TTC549 (cell line): ENCODE measurements around the gene INVS.
"Not testable (repeated sequence)": the region's sequence is repeated elsewhere in the genome, so short reads cannot be mapped to it uniquely, and the experiment has no call there.

Experiments used
- FAIRE-seq: peaks from 2 replicates; lab custom pipeline; 2012; peaks lifted over from hg19 to GRCh38; lab: Jason Lieb, UNC

The INVS gene

DNA sequence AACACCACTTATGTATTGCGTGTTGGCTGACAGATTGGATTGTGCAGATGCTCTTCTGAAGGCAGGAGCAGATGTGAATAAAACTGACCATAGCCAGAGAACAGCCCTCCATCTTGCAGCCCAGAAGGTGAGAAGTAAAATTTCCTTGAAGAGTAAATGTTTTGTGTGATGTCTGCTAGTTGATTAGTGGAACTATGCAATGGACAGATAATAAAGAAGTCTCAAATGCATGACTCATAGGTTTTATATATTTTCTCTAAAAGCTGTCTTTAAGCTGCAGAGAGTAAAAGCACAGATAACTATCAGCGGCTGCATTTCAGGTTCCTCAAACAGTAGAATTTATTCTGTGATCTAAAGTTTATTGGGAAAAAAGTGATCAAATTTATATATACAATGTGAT is 27.4 kb downstream of the INVS start:
- FAIRE-seq, result no peak

DNA sequence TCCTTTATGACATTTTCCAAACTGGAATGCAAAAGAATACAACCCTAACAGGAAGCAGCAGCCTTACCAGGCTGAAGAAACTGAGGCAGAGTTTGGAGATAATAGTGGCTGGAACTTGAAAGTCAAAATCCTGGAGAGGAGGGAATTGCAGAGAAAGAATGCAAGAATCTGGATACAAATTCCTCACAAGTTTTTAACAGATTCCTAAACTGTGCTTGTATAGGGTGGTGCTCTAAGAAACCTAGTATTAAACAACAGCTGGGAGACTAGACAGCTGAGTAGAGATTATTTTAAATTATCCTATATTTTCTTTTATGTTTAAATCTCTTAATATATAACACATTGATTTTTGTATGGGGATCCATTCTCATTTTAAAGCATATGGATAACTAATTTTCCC is 30.7 kb downstream of the INVS start:
- no peak for FAIRE-seq

DNA sequence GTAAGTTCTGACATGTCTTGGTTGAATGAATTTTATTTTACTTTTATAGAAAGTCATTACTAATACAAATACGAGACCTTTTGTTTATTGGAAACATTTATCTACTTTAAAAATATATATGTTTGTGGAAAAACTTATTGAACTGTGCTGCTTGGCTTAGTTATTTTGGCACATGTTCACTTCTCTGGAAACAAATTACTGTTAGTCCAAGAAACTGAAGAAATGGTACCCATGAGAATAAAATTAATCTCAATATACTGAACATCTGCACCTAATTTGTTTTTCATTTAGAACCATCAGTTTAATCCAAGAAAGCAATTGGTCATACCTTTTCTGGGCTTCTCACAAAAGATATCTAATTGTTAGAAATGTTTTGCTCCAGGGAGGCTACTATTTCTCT is 32.2 kb downstream of the INVS start:
- FAIRE-seq, result no peak

DNA sequence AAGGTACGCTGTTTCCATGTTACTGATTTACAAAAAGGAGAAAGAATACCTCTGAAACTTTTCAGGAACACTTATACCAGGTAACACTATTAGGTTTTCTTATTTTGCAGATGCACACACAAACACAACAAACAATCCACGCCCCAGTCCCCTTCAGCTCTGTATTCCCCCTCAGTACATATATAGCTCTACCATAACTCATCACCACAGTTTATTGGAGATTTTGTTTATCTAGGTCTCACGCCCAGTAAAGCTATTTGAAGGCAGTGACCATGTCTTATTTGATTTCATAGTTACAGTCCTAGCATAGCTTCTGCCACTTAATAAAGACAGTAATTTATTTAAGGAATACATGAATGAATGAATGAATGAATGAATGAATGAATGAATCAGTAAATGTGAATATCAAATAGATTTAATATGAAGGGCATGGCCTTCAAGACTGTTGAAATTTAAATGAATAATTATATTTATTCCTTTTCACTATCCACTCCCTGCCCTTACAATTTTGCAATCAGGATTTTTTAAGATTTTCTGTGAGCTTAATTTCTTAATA is 32.9 kb downstream of the INVS start:
- FAIRE-seq, result no peak

GRCh38 chr9:100134731-100135130 is 35.7 kb downstream of the INVS start:
- FAIRE-seq, result no peak

GRCh38 chr9:100136799-100137198 is 37.8 kb downstream of the INVS start:
- FAIRE-seq, result not testable (repeated sequence)

DNA sequence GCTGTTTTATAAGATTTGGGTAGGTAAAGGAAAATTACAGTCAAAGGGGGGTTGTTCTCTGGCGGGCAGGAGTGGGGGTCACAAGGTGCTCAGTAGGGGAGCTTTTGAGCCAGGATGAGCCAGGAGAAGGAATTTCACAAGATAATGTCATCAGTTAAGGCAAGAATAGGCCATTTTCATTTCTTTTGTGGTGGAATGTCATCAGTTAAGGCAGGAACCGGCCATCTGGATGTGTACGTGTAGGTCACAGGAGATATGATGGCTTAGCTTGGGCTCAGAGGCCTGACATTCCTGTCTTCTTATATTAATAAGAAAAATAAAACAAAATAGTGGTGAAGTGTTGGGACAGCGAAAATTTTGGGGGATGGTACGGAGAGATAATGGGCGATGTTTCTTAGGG is 41.3 kb downstream of the INVS start:
- FAIRE-seq, result not testable (repeated sequence)

DNA sequence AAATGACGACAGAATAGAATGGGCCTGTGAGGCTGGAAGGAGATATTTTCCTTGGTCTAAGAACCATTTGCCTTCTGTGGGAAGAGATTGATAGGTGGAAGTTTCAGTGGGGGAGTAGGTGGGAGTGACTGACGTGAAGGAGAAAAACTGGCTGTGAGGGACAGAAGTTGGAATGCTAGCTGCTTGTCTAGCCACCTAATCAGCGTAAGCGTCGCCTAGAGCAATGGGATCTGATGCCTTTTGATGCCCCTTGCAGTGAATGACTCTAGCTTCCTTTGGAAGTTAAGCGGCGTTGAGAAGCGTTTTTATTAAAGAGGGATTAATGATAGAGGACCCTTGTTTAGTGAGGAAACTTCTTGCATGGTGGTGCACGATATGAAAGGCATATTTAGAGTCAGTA is 42.8 kb downstream of the INVS start:
- not testable (repeated sequence) for FAIRE-seq

DNA sequence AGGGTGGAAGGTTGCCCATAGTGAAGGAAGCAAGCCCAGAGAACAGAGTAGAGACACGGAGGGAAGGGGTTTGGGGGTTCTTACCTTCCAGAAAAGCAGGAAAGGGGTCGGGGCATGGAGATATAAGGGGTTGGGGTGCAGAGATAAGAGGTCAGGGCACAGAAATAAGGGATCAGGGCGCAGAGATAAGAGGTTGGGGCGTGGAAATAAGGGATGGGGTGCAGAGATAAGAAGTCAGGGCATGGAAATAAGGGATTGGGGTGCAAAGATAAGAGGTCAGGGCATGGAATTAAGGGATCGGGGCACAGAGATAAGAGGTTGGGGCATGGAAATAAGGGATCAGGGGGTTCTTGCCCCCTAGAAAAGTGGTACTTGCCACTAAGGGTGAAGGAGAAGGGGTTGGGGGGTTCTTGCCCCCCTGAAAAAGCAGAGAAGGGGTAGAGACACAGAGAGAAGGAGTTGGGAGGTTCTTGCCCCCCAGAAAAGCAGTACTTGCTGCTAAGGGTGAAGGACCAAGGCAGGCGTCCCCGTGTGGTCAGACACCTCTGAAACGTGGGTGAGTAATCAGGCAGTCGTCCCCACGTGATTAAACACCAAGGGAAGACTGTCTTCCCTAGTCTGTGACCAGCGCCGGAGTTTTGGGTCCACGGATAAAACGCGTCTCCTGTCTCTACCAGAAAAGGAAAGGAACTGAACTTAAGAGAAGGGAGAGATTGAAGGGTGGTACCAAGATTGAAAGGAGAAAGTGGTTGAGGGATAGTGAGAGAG is 46.3 kb downstream of the INVS start:
- FAIRE-seq, result not testable (repeated sequence)

- FAIRE-seq, result not testable (repeated sequence)
These were observed 46.9 kb downstream of the INVS start for GRCh38 chr9:100145976-100146375.

DNA sequence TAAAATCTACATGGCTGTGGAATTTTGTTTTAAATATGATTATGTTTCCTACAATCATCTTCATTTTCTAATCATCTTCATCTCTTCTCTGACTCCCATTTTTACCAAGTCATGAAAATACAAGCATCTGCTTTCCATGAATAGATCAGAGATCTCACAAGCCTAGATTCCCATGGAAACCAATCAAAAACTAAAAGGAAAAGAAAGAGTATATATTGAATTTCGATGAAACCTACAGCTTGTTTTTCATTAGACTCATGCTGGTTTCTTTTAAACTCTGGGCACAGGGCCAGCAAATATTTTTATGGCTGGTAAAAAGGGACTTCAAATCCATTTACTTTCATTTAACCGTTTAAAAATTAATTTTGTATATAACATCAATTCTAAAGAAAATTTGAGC is 51.2 kb downstream of the INVS start:
- FAIRE-seq, result no peak

- FAIRE-seq, result no peak
These were observed 61.0 kb downstream of the INVS start for GRCh38 chr9:100160021-100160420.

DNA sequence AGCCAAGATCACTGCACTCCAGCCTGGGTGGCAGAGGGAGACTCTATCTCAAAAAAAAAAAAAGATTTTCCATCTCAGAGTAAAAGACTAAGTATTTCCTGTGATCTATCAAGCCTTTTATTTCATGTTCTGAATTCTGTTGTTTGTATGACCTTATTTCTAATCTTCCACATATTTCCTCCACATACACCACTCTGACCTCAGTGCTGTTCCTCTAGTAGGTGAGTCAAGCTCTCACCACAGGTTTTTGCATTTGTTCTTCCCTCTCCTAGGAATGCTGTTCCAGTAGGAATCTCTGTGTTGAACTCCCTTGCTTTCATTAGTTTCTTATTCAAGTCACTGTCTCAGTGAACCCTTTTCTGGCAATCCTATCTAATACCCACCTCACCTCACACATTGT is 68.1 kb downstream of the INVS start:
- no peak for FAIRE-seq

- FAIRE-seq, result no peak
These were observed 69.0 kb downstream of the INVS start for GRCh38 chr9:100167915-100168654.

- no peak for FAIRE-seq
These were observed 71.0 kb downstream of the INVS start for GRCh38 chr9:100170085-100170484.

GRCh38 chr9:100170556-100170955 is 71.5 kb downstream of the INVS start:
- no peak for FAIRE-seq

DNA sequence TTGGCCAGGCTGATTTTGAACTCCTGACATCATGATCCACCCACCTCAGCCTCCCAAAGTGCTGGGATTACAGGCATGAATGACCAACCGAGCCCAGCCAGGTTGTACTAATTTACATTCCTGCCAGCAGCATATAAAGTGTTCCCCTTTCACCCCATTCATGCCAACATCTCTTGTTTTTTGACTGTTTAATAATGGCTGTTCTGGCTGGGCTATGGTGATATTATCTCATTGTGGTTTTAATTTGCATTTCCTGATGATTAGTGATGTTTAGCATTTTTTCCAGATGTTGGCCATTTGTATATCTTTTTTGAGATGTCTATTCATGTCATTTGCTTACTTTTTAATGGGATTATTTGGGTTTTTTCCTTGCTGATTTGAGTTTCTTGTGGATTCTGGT is 87.3 kb downstream of the INVS start:
- FAIRE-seq, result no peak

- FAIRE-seq, result no peak
These were observed 91.3 kb downstream of the INVS start for GRCh38 chr9:100190339-100190738.

GRCh38 chr9:100191264-100191663 is 92.2 kb downstream of the INVS start:
- no peak for FAIRE-seq

- FAIRE-seq, result no peak
These were observed 94.0 kb downstream of the INVS start for GRCh38 chr9:100193078-100193477.

DNA sequence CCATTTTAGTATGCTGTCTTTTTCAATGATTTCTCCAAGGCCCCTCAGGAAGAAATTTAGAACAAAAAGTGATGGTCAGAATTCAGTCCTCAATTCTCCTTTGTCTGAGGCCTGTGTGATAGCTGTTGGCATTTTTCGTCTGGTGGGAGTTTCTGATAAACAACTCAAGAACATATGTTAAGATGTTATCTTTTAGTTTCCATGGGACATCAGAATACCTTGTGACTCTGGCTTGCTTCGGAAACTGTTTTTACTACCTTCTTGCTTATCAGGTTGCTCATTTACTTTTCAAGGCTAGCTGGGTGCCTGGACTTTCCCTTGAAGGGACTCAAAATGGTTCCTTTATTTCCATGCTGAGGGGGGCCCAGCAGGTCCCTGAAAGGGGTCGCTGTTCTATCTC is 97.2 kb downstream of the INVS start:
- FAIRE-seq, result no peak

DNA sequence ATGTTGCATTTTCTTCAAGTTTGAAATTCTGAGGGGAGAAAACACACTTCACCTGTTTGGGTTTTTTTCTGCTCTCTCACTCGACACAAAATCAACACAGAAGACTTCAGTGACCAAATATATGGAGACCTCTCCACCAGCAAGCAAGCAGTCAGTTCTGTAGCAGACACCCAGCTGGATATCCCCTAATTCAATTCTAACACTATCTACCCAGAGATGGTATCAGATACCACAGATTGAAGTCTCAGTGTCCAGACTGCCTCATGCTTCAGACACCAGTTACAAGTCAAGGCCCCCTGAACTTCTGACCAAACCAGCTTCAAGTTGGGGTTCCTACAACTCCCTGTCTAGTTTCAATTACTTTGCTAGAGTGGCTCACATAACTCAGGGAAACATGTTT is 97.8 kb downstream of the INVS start:
- no peak for FAIRE-seq

DNA sequence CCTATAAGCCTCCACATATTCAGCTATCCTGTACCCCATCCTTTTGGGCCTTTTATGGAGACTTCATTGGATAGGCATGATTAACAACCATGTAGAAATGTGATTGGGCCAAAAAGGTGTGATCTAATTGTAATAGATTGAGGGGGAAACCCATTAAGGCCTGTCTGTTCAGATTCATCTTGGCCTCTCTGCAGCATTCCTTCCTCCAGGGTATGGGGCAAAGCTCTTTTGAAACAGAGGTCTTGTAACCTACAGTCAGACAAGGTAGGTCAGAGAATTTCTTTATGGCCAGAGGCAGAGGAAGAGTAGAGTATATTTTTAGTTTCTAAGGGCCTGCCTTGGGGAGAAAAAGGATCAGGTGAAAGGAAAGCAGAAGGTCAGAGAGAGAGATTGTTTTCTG is 98.5 kb downstream of the INVS start:
- no peak for FAIRE-seq

- no peak for FAIRE-seq
These were observed 103.8 kb downstream of the INVS start for GRCh38 chr9:100202806-100203205.
